Putamen (tissue), 1 donor: Measurements from ENCODE around the gene CABP1.

Source experiments
- DNase-seq: peaks from one replicate; pipeline ENCODE4 v3.0.0-alpha.2; 2016; ENCODE audit warnings: low spot score

The CABP1 gene

DNA sequence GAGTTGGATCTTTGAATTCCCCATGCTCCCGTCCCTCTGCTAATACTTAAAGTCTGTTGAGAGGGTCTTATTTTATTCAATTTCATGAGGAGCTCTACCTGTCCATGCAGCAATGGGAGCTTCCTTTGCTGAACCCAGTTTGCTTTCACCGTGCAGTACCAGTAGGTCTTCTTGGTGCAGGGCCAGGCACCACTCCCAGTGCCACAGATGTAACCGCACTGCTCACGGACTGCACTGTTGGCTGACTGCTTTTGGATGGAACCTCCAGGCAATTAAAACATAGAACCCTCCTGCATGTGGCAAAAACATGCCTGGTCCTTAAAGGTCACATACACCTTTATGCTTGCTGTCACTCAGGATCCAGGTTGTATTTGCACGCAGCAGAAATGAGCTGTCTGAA is 9.3 kb upstream of the CABP1 start:
- no peak for DNase-seq

DNA sequence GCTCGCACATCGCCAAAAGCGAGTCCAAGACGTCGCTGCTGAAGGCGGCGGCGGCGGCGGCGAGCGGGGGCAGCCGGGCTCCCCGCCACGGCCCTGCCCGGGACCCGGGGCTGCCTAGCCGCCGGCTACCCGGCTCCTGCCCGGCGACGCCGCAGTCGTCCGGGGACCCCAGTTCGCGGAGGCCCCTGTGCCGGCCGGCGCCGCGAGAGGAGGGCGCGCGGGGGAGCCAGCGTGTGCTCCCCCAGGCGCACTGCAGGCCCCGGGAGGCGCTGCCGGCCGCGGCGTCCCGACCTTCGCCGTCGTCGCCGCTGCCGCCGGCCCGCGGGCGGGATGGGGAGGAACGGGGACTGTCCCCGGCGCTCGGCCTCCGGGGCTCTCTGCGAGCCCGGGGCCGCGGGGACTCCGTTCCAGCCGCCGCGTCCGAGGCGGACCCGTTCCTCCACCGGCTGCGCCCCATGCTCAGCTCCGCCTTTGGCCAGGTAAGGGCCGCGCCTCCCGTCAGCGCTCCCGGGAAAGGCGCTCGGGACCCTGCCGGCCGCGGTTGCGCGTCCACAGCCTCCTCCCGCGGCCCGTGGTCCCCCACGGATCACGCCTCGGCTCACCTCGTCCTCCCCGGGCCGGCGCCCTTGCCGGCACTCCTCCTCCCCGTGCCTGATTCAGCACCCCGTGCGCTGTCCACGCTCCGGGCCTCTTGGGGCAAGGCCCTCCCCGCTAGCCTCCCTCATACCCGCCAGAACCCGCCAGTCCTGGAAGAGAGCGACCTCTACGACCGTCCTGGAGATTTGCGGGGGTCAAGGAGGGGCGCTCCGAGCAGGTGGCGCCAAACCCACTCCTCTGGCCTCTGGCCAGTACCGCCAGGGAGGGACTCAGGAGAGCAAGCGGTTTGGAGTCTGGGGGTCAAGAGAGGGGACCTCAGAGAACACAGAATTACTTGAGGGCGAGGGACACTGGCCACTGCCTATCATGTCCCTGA is 721 bp downstream of the CABP1 start:
- DNase-seq = no peak

DNA sequence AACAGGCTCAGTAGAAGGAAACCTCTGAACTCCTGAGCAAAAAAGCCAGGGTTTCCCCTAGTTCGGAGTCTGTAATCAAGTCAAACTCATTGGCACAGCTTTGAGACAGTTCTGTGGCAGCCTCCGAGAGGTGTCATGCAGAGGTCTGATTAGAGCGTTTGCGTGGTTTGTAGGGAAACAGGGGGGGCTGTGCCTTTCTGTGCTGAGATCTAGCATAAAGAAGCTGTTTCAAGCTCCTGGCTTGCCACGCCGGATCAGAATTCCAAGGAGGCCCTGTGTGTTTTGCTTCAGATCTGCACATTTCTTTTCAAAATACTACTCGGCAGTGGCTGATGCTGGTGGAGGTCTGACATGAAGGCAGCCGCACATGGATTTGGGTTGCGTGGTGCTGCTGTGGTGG is 1.7 kb downstream of the CABP1 start:
- peak; percentile 59 for DNase-seq

DNA sequence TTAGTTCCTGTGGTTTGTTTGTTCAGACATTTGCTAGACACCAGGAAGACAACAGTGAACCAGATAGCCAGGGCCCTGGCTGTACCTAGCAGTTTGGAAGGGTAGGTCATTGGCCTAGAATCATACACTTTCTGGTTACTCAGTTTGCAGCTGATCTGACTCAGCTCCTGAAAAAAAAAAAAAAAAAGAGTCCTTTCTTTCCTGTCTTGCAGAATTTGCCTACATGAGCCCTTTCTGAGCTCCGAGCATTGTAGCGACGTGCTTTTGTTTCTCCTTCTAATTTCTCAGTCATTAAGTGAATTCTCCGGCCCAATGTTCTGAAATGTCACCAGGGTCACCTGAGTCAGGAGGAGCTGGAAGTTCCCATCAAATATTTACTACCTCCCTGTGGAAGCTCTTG is 2.4 kb downstream of the CABP1 start:
- DNase-seq = no peak

DNA sequence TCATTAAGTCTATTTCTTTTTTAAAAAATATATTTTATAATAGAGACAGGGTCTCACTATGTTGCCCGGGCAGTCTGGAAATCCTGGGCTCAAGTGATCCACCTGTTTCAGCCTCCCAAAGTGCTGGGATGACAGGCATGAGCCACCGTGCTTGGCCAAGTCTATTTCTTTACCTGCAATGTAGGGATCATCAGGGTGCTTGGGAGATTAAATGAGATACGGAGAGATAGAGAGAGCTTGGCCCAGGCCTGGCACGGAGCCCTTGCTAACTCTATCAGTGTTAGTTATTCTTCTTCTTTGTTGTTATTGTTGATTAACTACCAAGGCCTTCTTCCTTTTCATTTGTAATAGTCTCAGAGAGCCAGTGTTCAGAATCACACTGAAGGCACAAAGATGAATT is 3.1 kb downstream of the CABP1 start:
- no peak for DNase-seq

DNA sequence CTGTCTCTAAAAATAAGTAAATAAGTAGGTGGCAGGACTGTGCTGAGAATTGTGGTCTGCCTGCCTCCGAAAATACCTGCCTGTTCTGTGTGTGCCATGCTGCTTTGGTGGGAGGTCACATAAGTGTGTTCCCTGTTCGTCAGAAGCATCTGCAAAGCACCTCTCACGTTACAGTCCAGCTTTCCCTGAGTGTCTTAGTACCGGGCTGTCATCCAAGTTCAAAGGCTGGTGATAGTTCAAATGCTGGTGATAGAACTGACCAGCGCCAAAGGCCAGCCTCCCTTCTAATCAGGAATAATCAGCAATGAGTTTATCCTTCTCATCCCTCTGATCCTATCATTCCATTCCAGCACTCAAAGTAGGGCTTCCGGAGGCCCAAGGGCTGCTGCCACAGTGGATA is 5.6 kb downstream of the CABP1 start:
- DNase-seq = no peak

DNA sequence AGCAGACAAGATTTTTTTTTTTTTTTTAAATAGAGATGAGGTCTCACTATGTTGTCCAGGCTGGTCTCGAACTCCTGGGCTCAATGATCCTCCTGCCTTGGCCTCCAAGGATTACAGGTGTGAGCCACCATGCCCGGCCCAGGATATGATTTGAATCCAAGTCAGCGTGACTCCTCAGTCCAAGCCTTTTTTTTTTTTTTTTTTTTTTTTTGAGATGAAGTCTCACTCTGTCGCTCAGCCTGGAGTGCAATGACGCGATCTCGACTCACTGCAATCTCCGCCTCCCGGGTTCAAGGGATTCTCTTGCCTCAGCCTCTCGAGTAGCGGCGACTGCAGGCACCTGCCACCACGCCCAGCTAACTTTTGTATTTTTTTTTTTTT is 6.9 kb downstream of the CABP1 start:
- no peak for DNase-seq

DNA sequence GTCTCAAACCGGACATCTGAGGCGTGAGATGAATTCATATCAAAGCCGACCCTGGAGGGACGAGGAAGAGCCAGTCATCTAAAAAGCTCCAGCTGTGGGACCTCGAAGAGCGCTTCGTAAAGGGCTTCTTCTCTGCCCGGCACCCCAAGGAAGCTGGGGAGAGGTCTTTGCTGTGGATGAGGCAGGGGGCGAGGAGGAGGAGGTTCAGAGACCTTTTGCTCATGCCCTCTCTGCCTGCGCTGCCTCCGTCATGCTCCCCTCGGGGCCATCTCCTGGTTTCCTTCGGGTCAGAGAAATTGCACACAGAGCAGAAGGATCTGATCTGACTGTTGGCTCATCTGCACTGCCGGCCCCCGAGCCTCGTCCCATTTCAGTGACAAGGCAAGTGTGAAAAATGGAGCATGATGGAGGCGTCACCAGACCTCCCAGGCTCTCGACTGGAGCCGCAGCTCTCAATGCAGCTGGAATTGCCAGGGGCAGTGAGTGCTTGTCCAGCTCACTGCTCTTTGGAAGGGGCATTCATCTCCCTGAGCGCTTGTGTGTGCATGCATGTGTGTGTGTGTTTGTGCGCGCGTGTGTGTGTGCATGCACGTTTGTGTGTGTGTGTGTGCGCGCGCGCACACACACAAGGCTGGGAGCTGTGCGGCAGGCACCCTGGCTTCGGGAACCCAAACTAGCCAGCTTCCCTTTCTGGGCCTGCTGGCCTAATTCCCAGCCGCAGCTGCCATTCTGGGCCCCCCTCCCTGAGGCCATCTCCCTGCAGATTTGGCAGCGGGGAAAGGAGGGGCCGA is 9.2 kb downstream of the CABP1 start:
- DNase-seq = no peak

DNA sequence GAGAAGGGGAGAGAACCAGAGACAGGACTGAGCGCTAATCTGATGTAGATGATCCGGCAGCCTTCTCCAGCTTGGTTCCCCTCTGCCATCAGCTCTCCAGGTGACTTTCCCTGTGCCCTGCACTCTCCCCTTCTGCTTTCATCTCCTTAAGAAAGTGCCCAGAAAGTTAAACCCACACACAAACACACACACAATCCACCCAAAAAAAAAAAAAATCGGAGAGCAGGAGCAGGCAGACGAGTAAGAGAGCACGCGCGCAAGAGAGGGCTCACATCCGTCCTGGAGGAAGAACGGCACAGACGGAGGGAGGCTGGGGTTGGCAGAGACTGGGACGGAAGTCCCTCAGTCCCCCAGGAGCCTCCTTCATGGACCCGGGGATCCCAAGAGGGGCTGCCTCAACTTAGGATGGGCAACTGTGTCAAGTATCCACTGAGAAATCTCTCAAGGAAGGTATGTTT is 9.8 kb downstream of the CABP1 start:
- DNase-seq = no peak

DNA sequence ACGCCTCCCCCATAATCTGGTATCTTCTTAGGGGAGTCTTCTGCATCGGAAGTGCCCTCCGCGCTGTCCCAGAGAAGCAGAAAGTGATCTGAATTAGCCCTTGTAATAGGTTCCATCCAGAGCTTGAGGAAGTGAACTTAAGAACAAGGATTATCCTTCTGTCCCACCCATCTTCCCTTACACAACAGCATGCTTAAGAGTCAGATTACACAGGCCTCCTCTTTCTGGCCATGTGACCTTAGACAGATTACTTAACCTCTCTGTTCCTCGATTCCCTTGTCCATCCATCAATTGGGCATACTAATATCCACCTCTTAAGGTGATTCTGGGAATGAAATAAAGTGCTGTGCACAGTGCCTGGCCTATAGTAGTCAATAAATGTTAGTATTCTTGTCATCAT is 11.4 kb downstream of the CABP1 start:
- no peak for DNase-seq

DNA sequence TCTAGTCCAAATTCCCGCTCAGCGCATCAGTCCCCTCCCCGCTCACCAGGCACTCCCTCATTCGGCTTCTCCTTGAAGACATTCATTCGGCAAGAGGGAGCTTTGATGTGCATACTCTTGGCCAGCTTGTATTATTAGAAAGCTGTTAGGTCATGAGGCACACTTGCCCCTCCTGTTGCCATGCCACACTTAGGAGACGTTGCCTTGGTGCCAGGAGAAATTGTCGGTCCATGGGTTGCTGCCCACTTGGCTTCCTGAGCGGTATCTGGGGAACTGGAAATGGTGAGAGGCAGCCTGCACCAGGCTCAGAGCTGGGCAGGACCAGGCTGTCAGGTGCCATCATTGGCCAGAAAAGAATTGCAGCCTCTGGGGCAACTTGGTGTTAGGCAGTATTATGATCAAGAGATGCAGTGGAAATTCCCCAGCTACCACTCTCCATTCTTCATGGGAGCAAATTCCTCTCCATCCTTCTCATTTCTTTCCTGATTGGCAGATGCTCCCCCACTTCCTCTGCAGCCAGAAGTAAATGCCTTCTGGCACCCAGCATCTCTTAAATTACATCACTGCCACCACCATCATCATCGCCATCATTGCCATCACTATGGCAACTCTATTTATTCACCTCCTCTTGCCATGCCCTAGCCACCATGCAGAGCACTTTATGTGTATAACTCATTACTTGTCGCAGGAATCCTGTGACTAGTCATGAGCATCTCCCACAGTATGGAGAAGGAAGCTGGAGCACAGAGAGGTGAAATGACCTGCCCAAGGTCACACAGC is 12.4 kb downstream of the CABP1 start:
- peak; percentile 34 for DNase-seq

DNA sequence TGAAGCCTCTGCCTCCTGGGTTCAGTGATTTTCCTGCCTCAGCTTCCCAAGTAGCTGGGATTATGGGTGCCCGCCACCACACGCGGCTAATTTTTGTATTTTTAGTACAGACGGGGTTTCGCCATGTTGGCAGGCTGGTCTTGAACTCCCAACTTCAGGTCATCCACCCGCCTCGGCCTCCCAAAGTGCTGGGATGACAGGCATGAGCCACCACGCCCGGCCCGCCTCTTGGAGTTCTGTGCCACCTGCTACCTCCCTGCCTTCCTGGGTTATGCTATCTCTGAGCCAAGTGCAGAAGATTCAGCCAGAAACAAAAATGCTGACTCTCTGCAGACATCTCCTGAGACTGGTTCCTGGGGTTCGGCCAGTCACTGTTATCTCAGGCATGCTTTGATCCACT is 13.2 kb downstream of the CABP1 start:
- DNase-seq = no peak

DNA sequence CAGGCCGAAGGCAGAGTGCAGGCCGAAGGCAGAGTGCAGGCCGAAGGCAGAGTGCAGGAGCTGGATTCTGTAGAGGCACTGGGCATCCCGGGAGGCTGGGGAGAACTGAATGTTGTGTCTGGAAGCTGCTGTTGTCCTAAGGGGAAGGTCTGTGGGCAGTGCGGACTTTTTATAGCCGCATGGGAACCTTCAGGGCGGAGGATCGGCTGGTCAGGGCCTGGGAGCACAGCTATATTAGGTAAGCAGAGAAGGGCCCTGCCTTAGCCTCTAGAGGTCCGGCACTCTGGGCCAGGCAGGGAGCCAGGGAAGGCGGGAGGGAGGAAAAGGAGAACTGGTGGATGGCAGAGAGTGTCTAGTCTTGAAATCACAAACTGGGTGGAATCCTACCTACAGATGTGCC is 14.2 kb downstream of the CABP1 start:
- no peak for DNase-seq

DNA sequence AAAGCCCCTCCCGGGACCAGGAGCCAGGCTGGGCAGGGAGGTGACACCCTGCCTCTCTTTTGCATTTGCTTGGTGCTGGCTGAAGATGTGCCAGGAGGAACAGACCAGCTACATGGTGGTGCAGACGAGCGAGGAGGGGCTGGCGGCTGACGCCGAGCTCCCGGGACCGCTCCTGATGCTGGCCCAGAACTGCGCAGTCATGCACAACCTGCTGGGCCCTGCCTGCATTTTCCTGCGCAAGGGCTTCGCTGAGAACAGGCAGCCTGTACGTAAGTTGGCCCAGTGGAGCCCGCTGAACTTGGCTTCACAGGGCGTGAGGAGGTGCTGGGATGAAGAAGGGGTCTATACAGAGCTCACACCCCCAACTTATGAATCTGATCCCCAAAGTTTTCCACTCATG is 15.6 kb downstream of the CABP1 start:
- DNase-seq = no peak

DNA sequence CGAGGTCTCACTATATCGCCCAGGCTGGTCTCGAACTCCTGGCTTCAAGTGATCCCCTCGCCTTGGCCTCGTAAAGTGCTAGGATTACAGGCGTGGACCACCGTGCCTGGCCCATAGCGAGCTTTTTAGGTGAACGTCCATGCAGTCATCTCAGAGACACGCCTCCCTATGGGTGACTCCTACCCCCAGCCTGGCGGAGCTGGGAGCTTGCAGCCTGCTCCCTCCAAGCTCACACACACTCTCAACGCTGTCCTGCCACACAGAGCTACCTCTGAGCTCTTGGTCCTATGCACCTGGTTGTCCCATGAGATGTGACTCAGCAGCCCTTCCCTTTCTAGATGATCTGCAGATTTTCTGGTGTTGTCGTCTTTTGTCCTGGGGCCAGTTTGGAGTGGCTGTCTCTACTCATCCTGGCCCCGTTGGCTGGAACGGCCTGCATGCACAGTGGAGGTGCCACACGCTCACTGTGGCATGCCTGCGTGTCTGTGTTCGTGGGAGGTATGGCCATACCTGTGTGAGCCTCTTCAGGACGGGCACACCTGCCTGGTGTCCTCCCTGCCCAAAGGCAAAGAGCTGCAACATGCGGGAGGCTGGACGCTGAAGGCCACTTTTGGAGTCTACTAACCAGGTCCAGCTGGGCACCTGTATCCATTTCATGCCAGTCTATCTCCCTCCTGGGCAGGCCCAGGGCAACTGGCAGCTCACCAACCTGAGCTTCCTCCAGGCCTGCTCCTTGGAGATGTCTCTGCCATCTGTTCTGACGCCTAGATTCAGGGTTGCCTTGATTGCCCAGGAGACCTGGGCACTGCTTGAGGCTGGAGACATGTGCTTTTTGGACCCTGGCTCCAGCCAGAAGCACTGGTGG is 18.1 kb downstream of the CABP1 start:
- DNase-seq = no peak

DNA sequence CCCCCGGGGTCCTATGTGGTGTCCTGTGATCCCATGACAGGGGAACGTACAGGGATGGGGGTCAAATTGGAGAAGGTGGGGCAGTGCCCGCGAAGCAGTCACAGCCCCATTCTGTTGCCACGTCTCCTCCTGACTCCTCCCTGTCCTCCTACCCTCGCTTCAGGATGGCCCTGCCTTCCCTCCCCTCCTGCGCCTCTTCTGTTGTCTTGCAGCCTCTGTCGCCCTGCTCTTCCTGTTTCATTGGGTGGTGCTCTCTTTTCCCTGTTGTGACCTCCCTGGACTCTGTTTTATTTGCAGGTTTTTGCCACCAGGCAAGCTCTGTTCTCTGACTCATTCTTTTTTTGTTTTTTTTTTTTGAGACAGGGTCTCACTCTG is 18.7 kb downstream of the CABP1 start:
- DNase-seq = no peak

DNA sequence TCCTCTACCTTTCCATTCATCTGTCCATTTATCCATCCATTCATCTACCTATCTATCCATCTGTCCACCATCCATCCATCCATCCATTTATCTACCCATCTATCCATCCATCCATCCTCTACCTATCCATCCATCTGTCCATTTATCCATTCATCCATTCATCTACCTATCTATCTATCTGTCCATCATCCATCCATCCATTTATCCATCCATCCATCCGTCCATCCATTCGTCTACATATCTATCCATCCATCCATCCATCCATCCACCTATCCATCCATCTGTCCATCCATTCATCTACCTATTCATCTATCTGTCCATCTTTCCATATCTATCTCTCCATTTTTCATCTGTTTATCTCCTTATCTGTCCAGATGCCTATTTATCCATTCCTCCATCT is 21.0 kb downstream of the CABP1 start:
- no peak for DNase-seq

DNA sequence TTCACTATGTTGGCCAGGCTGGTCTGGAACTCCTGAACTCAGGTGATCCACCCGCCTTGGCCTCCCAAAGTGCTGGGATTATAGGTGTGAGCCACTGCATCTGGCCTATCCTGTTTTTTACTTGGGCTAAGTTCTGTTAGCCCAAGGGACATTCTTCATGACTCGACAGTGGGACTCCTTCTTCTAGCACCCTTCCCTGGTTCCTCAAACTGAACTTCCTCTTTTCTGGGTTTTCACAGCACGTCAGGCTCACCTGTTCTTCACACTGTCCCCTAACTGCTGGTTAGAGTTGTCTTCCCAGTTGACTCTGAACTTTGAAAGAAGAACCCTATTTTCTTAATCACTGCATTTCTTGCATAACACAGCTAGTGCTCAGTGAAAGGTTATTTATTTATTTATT is 22.5 kb downstream of the CABP1 start:
- no peak for DNase-seq

DNA sequence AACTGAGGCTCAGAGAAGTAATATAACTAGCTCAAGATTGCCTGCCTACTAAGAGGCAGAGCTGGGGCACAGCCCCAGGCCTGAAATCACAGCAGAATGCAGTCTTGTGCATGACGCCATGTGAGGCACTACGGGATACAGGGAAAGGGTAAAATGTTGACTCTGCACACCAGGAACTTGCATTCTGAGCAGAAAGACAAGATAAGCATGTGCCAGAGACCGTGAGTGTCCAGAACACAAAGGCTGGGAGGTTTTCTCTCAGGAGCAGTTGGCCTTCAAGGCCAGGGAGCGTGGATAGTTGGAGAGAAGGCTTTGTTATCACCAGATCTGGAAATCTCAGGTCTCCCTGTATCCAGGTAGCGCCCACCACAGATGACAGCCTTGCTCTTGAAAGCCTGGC is 23.3 kb downstream of the CABP1 start:
- no peak for DNase-seq

DNA sequence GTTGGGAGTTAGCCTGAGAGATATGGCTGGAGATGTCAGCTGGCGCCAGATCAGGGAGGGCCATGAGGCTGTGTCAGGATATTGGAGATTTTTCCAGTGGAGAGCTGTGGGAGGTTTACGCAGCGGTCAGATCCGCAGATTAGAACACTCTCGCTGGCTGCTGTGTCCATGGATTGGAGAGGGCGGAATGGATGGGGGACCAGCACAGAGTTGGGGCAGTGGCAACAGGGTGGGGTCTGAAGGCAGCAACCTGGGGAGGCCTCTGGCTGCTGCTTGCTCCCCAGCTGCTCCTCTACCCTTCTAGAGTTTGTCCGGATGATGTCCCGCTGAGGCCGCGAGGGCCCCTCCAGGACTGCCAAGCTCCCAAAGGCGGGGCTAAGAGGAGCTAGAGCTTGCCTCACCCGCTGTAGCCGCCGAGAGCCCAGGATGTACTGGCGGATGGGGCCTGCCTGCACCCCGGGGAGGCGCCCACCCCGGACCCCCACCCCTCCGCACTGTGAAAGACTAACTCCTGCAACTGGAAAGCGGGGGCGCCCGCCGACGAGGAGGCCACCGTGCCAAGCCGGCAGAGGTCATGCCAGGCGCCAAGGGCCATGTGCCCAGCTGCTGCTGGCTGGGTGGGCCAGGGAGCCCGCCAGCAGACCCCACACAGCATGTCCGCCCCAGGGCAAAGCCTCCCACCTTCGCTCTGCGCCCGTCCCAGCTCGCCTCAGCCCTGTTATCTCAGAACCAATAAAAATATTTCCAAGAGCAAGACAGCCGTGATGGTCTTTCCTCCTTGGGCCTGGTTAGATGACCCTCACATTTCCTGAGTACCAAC is 26.4 kb downstream of the CABP1 start:
- no peak for DNase-seq
